Kidney capillary endothelial cell (primary cell): ENCODE measurements around the gene LINGO4.
A peak's percentile ranks its signal among the peaks of the same experiment; 100 is the strongest.

Experiments
- DNase-seq: peaks from one replicate; pipeline ENCODE4 v3.0.0-alpha.2; 2018; ENCODE audit warnings: low spot score

Gene LINGO4

DNA sequence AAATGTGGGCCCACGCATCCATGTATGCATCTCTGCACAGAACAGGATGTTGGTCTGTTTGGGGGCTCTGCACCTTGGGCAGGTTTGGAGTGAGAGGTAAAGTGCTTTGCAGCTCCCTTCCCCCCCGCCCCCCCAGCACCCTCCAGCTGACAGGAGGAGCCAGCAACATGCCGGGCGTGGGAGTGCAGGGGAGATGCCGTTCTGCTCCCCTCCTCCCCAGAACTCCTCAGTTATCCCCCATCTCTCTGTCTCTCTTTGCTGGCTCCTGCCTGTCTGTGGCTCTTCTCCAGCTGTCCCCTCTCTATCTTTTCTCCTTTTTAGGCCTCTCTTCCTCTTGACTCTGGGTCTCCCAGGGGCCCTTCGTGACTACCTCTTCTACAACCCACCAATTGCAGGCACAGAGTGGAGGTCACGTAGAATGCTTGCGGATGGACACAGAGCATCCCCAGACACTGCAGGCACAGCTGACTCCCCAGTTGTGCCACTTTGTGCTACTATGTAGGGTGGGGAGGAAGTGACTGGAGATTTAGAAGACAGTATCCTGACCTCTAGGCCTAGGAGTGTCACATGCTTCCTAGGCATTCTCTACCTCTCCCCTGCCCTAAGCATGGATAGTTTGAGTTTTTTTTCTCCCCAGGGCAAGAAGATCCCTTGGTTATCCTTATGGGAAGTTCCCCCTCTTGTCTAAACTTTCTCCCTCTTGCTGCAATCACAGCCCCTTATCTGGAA is 28.1 kb upstream of the LINGO4 start:
- no peak for DNase-seq

DNA sequence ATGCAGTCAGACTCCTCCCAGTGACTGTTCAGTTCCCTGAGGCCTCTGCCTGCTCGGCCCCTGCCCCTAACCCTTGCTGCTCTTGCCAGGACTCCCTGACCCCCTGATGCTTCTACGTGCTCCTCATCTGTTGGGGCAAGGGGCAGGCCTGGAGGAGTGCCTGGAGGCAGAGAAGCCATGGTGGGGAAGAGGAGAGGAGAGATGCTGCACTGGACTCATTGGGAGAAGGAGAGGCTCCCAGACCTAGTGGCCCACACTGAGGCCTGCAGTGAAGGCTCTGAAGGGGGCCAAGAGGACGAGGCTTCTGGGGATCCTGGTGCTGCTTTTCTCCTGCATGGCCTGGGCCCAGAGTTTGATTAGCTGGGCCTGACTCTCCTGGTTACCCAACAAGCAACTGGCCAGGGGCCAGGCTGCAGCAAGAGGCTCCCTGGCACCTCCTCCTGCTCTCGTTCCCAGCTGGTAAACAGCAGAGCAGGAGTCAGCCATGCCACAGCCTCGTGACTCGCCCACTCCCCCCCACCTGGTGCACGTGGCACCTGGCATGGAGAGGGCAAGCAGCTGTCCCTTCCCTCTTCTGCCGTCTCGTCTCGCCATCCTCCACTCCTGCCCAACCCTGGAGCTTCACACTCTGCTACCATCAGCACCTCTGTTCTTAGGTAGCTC is 27.2 kb upstream of the LINGO4 start:
- DNase-seq = no peak

DNA sequence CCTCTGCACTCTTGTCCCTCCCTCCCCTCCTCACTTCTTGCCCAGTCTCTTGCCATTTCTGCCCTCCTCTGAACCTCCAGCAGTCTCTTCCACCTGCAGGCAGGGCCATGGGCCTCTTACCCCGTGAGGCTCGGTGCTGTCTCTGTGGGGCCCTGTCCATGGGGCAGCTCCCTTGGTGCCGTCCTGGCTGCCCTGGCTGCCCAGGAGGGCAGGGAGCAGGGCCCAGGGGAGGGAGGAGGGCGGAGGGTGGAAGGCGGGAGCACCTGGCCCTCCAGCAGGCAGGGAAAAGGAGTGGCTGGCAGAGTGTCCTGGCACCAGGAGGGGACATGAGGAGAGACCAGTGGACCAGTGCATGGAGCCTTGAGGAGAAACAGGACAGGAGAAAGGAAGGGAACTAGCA is 26.4 kb upstream of the LINGO4 start, which contains the start of gene RORC:
TSS of gene RORC (minus strand) at position 198 of the 400 bp plus-strand sequence. CDS start at position 160, 38 bp downstream.
- DNase-seq = no peak

- DNase-seq = no peak
Observed at GRCh38 chr1:151831256-151831591, 26.0 kb upstream of the LINGO4 start.

DNA sequence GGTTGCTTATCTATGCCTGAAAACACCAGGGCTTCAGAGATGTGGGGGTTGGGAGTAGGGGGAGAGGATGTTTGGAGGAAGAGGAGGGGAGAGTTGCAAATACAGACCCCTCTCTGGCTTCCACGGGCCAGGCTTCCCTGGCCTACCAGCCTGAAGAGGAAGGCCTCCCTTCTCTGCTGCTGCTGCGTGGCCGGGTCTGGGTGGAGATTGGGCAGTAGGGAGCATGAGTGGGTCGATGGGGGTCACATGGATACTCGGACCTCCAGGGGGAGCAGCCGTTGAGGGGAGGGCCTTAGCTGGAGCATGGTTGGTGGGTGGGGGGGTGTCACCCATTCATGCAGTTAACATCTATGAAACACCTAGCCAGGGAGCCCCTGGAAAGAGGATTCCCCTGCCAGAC is 24.8 kb upstream of the LINGO4 start:
- no peak for DNase-seq

DNA sequence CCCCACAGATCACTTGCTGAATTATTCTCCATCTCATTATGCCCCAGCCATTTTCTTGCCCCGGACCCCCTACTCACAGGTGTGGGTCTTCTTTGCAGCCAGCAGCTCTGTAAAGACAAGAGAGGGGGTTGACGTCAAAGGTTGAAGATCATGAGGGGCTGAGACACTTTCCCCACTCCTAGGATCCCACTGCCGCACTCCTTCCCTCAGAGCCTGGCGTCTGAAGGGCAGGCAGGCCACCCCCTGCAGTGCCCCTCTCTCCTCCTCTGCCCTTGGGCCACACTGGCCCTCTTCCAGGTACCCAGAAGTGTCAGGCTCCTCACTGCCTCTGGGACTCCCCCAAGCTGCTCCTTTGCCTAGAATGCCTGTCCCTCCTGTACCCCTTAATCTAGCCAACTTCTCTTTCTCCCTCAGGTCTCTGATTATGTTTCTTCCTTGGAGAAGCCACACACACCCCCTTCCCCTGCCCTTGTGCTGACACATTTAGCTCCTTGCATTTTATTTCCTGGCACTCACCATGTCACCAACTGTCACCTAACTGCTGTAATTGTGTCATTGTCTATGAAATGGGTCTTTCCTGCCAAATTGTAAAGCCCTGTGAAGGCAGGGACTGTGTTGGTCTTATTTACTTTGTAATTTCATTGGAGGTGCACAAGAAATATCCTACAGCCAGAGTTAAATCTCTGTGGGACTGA is 24.3 kb upstream of the LINGO4 start:
- no peak for DNase-seq

DNA sequence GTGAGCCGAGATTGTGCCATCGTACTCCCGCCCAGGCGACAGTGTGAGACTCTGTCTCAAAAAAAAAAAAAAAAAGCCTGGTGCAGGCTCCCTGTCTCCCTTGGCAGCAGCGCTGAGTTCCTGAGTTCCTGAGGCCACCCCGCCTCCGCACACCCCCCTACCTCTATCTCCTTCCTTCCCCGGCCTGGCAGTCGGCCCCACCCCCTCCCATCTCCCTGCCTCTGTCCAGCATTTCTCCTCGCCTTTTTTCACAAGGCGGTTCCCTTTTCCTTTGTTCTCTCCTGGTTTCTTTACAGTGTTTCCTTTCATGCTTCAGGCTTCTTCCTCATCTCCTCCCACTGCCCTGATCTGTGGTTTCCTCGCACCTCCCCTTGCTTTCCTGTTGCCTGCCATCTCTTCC is 23.7 kb upstream of the LINGO4 start:
- peak; percentile 15 for DNase-seq

GRCh38 chr1:151827853-151828252 is 22.6 kb upstream of the LINGO4 start:
- DNase-seq = no peak

DNA sequence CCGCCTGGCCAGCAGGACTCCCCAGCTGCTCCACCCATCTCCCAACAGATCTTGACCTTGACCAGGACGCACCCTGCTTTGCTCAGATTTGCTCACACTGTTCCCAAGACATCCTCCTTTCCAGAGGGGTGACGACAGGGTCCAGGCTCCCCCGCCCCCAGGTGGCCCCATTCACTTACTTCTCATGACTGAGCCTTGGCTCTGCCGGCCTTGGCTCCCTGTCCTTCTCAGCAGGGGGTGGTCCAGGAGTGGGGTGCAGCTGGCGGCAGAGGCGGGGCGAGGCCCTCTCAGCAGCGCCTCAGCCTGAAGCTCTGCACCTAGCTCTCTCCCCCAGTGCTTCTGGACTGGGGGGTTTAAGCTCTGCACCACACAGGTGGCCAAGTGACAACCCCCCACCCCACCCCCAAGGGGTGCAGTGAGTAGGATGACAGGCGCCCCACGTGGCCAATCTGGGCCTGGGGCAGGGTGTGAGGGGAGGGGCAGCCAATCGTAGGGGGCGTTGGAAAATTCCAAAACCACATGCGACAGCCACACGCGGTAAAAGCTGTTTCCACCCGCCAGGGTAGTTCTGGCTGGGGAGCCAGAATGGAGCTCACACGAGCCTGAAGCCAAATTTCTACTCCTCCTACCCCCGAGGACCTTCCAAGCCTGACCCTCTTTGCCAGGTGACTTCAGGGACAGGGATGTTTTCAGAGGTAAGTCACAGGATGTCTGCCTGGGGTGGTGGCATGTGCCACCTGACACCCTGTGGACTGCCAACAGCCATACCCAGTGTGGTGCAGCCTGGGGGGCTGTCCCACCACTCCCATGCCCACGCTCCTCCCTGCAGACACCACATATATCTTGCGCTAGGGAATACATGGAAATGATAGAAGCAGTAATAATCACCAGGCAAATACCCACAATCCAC is 20.8 kb upstream of the LINGO4 start:
- DNase-seq = no peak

- DNase-seq = no peak
Observed at GRCh38 chr1:151825204-151825603, 20.0 kb upstream of the LINGO4 start.

DNA sequence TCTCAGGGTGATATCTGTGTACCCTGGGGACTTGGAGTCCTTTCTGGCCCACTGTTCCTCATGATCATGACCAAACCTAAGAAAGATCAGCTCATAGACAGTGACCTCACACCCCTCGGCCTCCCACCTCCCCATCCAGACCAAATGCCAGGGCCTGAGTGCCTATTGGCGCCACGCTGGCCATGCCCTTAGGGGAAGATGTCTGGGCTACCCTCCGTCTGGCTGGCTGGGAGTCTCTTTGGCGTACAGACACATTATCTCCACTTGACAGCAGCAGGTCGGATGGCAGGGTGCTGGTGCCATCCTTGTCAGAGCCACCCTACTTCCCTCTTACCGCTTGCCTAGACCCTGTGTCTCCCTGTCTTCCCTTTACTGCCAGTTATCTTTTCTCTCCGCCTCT is 18.0 kb upstream of the LINGO4 start:
- no peak for DNase-seq

- DNase-seq = no peak
Observed at GRCh38 chr1:151822404-151822803, 17.2 kb upstream of the LINGO4 start.

DNA sequence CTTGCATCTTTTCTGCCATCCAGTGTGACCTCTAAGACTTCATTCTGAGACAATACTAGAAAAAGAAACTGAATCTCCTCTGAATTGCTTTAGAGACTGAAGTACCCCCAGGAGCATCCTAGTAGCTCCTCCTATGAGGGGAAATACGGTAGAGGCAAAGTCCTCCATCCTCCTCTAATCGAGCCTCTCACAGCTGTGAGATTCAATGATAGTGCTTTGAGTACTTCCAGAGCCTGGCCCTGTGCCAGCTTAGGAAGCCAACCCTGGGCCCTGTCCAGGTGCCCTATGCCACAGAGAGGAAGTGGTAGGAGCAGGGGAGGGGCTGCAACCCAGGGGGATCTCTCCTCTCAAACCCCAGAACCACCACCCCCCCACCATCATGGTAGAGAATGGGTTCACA is 15.7 kb upstream of the LINGO4 start:
- no peak for DNase-seq

DNA sequence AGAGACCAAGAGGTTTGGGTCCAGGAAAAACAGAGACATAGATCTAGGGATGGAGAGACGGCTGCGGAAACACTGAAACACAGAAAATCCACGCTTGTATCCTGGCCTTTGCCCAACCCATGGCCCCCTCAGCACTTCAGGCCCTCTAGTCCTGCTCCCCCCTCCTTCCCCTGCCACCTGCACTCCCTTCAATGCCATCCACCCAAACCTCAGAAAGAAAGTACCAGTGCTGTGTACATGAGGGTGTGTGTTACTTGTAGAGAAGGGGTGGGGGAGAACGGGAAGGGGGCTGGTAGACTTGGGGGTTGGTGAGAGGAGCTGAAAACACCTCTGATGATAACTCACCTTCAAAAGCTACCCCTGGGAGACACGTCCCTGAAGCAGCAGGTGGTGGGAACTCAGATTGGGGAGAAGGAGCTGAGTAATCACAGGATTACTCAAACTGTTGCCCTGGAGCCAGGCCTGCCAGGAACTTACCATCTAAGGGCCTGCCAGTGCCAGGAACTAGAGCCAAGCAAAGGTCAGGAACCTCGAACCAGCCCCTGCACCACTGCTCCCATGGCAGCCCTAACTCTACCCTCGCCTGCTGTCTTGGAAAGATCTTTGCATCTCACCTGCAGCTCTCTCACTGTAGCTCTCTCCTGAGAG is 14.9 kb upstream of the LINGO4 start:
- no peak for DNase-seq

GRCh38 chr1:151819227-151819835 is 14.1 kb upstream of the LINGO4 start:
- no peak for DNase-seq

GRCh38 chr1:151817353-151817730 is 12.1 kb upstream of the LINGO4 start:
- no peak for DNase-seq

DNA sequence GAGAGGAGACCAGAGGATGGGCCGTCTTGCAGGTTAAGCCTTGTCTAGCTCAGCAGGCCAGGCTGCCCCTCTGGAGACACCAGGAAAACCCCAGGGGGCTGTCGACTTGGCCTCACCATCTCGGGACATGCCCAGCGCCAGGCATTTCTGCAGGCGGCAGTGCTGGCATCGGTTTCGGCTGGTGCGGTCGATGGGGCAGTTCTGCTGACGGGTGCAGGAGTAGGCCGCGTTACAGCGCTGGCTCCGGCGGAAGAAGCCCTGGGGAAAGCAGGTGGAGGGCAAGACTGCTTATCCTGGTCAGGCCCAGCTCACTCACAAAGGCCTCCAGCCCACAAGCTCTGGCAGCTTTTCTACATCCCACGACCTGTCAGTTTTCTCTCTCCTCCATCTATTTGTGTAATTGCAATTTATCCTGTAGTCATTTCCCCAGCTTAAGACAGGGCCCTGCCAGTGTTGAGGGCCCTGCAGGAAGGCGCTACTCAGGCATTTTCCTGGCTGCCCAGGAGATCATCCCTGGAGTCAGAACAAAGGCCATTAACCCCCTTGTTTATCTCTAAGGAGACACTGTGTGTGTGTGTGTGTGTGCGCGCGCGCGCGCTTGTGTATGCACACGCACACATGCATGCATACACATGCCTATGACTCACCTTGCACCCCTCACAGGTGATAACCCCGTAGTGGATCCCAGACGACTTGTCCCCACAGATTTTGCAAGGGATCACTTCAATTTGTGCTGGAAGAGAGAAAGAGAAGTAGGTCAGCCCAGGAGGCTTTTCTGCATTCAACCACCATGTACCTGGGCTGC is 11.5 kb upstream of the LINGO4 start:
- no peak for DNase-seq

DNA sequence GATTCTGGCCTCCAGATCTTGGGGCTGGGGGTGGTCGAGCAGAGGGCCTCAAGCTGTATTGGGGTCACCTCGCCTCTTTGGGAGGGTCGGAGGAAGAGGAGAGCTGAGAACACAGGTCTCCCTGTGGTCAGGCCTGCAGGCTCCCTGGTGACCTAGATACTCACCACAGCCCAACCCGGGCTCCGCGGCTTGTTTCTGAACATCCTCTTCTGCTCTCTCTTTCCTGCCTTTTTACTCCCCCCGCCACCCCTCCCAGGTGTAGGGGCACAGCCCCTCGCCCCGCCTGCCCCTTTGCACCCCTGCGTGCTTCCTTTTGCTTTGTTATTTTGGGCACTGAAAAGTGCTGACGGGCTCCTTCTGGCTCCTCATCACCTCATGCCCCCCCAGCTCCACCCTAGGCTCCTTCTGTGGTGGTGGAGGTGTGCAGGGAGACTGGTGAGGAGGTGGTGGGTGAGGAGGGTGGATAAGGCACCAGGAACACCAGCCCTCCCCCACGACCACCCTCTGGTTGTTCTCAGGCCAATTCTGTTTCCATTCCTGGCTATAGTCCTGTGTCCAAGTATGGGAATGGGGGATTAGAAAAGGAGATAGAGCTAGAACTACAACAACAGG is 10.6 kb upstream of the LINGO4 start:
- no peak for DNase-seq

- no peak for DNase-seq
Observed at GRCh38 chr1:151814971-151815545, 9.8 kb upstream of the LINGO4 start.

- DNase-seq = no peak
Observed at GRCh38 chr1:151814426-151814825, 9.2 kb upstream of the LINGO4 start.
